ENCODE data around the gene CD79B. TPM values are rescaled to one million over a fixed set of nuclear protein-coding genes. Genes with fewer than 3 reads are reported as not detected.
A peak's percentile ranks its signal among the peaks of the same experiment; 100 is the strongest.
"Not testable (repeated sequence)": the region's sequence is repeated elsewhere in the genome, so short reads cannot be mapped to it uniquely, and the experiment has no call there.

Gene CD79B
- total and polyA plus RNA-seq, 11 donors: 2.2 to 16.2 (median 4.9) TPM

GRCh38 chr17:63916566-63917185, 15.5 kb downstream of the CD79B start:
- H3K27me3 ChIP-seq: no peaks in the 10 kb centered on the region
- WGBS, 4 donors: 82 to 88% (median 87%) methylated on average over 12 of the region's 12 CpGs
- no peak for TF ChIP-seq POLR2A (IDR thresholded peaks at IDR 0.05)
- TF ChIP-seq CTCF (IDR thresholded peaks at IDR 0.05): no peak
- DNase-seq: no peak
- no peak overlapping the region for H3K27ac ChIP-seq
- H3K36me3 ChIP-seq: no peaks in the 10 kb centered on the region
- intact Hi-C loops (cut with DNase I): loop anchor here (5.0 to 10.0 kb wide), 5 partner anchors 71 to 368 kb away; partner anchors contain the start of gene ERN1 (in 2 of the 10)
- H3K4me3 ChIP-seq: no peak overlapping the region
- peaks cover 0 to 7% (median 0%) of the 10 kb centered on the region in 12 donors for H3K4me1 ChIP-seq
- H3K9me3 ChIP-seq: no peaks in the 10 kb centered on the region
- no peak for ATAC-seq

- not testable (repeated sequence) for H3K36me3 ChIP-seq, ATAC-seq, DNase-seq, H3K4me1 ChIP-seq, H3K27ac ChIP-seq, H3K4me3 ChIP-seq, H3K27me3 ChIP-seq, H3K9me3 ChIP-seq
- 74 to 85% (median 81%) methylated on average over 10 of the region's 10 CpGs for whole genome bisulfite sequencing, 4 donors
- intact Hi-C loops (cut with DNase I): loop anchor here (5.0 to 10.0 kb wide), 5 partner anchors 72 to 369 kb away; partner anchors contain the start of gene ERN1 (in 2 of the 10)
Measured at GRCh38 chr17:63915753-63916152, 16.4 kb downstream of the CD79B start.

- H3K4me3 ChIP-seq: no peak overlapping the region
- peaks cover 0 to 6% (median 0%) of the 10 kb centered on the region in 12 donors for H3K4me1 ChIP-seq
- DNase-seq (no peak), ATAC-seq (no peak)
- 67 to 98% (median 96%) methylated on average over 1 to 7 of the region's 7 CpGs for WGBS, 4 donors
- intact Hi-C loops (cut with DNase I): loop anchor here in 9 of 10 donors (5.0 to 10.0 kb wide), 4 partner anchors 38 to 370 kb away; partner anchors contain the start of gene ERN1 (in 7 of the 9)
- no peaks in the 10 kb centered on the region for H3K36me3 ChIP-seq
- no peak for TF ChIP-seq POLR2A (IDR thresholded peaks at IDR 0.05)
- TF ChIP-seq CTCF (IDR thresholded peaks at IDR 0.05): no peak
- no peaks in the 10 kb centered on the region for H3K9me3 ChIP-seq
- H3K27ac ChIP-seq: no peak overlapping the region
- H3K27me3 ChIP-seq: peaks cover 0 to 11% (median 0%) of the 10 kb centered on the region in 9 donors
Measured at GRCh38 chr17:63914471-63914870, 17.7 kb downstream of the CD79B start.

- Histone ChIP-seq H3K4me1 (no peaks in the 10 kb centered on the region), H3K9me3 (no peaks in the 10 kb centered on the region), H3K27ac (no peak overlapping the region), H3K36me3 (no peaks in the 10 kb centered on the region), H3K4me3 (no peak overlapping the region), H3K27me3 (peaks cover 0 to 11% (median 0%) of the 10 kb centered on the region in 9 donors)
- intact Hi-C loops (cut with DNase I): loop anchor here in 9 of 10 donors (5.0 to 10.0 kb wide), 4 partner anchors 41 to 373 kb away; partner anchors contain the start of gene ERN1 (in 7 of the 9)
- TF ChIP-seq CTCF (IDR thresholded peaks at IDR 0.05): peak; percentile 77 to 91 (median 81)
- no peak for TF ChIP-seq POLR2A (IDR thresholded peaks at IDR 0.05)
- peak in 1 of 5 donors; percentile 34 for DNase-seq
- WGBS, 4 donors: 32 to 44% (median 40%) methylated on average over 7 to 8 of the region's 8 CpGs
- ATAC-seq: peak; percentile 38 to 67 (median 62)
Measured at GRCh38 chr17:63911657-63912100, 20.5 kb downstream of the CD79B start.

All from heart left ventricle (tissue), 16 donors.